DMS153 treated with DMSO at 0.1 percent for 48 hours (cell line): Measurements from ENCODE around the gene KIF1B.
A peak's percentile ranks its signal among the peaks of the same experiment; 100 is the strongest.
"Not testable (repeated sequence)": the region's sequence is repeated elsewhere in the genome, so short reads cannot be mapped to it uniquely, and the experiment has no call there.

Source experiments
- DNase-seq: peaks from one replicate; lab custom pipeline; 2025; ENCODE audit not compliant: unreplicated experiment; lab: John Stamatoyannopoulos, UW

The KIF1B gene

GRCh38 chr1:10189659-10190058 lies 20.7 kb upstream of the KIF1B start:
- DNase-seq = no peak

DNA sequence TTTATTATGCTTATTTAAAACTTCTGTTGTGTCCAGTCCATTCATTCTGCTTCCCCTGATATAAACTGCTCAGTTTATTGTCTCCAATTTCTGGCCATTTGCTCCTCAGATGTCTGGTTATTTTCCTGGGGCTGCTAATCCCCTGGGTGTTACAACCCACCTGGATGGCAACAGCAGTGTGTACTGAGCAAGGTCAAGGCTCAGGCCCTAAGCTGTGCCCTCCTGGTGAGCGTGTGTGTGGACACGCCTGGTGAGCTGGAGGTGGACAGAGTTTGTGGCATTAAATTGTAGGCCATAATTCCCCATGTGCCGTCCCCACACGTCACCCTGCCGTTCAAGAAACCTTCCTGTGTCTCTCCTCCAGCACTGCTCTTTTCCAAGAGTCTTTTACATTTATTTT lies 18.1 kb upstream of the KIF1B start:
- no peak for DNase-seq

DNA sequence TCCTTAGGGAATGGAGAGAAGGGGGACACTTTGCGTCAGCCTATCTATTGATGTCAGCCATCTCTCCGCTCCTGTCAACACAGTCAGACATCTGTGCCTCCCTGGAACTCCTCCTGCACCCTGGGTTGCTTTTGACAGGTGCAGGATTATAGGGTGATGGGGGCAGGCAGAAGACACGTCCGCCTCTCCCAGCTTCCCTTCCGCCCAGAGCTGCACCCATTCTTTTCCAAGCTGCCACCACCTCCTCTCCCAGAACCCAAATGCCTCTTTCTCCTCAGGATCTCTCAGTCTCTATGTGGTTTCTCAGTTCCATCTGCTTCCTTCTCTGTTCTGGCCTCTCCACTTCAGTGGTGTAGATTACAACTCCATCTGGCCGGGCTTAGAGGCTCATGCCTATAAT lies 17.1 kb upstream of the KIF1B start:
- no peak for DNase-seq

GRCh38 chr1:10195570-10195969 lies 14.8 kb upstream of the KIF1B start:
- no peak for DNase-seq

DNA sequence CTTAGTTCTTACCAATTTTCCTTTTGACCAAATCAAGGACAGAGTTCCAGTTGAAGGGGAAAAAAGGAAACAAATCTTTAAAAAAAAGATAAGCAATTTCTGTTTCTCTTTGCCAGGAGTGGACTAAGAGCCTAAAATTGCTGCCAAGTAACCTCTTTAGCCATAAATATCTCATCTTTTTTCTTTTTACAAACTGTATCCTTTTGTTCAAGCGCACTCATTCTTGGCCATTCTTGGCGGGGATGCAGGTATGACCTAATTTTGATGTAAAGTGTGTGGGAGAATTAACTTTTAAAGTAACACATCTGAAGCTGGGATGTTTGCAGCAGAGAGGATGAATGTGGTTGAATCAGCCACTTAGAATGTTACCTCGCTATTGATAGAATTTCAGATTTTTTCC lies 13.4 kb upstream of the KIF1B start:
- DNase-seq = no peak

DNA sequence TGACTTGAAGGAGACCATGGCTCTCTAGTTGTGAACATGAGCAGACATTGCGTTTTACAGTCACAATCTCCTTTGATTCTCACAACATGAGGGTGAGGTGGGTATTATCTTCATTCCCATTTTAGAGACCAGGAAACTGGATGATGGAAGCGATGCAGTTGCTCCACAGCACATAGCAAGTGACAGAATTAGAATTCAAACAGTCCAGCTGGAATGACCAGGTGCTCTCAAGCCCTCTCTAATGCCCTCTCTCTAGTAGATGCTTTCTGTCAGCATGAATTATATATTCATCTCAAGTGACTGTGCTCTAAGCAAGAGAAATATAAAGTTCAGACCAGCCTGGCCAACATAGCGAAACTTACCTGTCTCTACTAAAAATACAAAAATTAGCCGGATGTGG lies 9.8 kb upstream of the KIF1B start:
- no peak for DNase-seq

DNA sequence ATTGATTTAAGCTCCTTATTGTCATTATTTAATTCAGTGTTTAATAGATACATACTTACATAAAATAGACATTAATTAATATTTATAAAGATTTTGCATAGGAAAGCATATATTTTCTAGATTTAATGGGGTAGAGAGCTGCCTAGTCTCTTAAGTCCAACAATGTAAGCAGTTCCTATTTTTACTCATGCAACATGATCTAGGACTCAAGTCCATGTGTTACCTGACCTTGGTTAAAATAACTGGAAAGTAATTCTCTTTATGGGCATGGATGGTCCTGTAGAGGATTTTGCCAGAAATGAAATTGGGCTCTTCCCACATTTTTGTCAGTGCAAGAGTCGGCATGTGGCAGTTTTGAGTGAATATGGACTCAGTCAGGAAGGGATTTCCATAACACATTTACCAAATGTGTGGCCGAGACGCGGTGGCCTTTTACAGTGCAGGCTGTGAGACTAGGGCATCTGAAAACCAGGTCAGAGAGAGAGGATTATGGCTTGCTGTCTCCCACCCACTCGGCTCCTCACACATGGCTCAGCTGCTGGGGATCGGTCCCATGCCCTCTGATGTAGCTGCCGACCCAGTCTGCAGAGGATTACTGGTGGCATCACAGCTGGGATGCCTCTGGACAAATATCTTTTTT lies 6.2 kb upstream of the KIF1B start:
- no peak for DNase-seq

DNA sequence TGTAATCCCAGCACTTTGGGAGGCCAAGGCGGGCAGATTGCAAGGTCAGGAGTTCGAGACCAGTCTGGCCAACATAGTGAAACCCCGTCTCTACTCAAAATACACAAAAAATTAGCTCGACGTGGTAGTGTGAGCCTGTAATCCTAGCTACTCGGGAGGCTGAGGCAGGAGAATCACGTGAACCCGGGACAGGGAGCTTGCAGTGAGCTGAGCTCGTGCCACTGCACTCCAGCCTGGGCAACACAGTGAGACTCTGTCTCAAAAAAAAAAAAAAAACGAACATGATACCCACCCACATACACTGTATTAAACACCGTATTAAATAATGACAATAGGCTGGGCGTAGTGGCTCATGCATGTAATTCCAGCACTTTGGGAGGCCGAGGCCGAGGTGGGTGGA lies 5.2 kb upstream of the KIF1B start:
- DNase-seq = not testable (repeated sequence)

- DNase-seq = no peak
Measured at GRCh38 chr1:10207810-10208209, 2.6 kb upstream of the KIF1B start.

DNA sequence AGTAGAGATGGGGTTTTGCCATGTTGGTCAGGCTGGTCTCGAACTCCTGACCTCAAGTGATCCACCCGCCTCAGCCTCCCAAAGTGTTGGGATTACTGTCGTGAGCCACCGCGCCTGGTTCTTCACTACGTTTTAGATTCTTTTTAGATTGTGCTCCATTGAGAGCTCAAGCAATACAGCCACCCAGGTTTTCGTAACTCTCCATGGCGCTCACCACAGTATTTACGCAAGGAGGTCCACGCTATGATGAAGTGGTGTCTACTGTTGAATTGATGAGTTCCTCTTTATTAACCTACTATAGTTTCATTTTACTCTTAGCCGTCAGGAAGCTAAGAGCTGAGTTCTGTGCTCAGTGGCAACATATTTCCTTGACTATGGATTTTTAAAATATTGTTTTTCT lies 1.8 kb upstream of the KIF1B start:
- DNase-seq = no peak

DNA sequence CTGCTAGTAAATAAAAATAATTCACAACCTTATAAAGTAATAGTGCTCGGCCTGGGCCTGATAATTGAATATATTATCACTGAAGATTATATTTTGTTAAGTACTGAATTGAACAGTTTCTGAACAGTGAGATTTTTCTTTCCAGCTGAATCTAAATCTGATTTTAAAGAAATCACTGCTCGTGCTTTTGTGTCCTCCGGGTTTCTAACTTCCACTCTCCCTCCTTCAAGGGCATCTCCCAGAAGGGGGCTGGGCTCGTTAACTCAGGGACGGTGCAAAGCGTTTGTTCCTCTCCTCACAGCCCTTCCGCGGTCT lies 823 bp upstream of the KIF1B start:
- no peak for DNase-seq

DNA sequence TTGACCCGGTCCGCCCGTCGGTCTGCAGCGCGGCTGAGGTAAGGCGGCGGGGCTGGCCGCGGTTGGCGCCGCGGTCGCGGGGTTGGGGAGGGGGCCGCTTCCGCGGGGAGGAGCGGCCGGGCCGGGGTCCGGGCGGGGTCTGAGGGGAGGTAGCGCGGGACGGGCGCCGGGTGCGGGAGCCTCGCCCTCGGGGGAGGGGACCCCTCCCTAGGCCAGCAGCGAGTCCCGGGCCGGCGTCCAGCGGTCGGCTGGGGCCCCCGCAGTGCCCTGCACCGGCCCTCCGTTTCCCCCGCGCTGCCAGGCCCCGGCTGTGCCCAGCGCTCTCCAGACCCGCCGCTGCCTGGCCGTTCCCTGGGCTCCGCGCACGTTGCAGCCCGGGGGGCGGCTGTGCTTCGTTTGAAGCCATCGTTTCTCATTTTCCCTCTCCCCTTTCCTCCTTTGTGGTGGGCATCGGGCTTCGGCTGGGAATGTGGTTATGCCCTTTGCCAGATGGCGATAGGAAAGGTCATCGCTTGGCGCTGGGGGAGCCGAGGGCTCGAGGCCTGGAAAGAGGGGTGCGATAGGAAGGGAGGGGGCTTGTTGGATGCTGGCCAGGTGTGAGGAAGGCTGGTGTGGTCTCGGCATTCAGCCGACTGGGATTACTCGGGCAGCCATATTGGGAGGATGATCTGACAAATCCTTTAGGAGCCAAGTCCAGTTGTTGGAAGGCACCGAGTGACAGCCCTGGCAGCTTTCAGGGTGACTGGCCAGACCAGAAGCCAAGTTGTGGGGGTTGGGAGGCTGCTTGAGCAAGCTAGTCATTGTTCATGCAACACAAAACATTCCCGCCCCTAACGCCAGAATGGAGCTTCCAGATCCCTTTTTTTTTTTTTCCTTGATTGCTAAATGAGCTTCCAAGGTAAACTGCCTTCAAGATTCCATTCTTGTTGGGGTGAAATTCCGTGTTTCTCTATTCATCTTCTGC lies 753 bp downstream of the KIF1B start:
- peak; percentile 52 for DNase-seq

GRCh38 chr1:10211805-10212410 lies 1.5 kb downstream of the KIF1B start:
- peak; percentile 58 for DNase-seq

GRCh38 chr1:10212476-10212875 lies 2.1 kb downstream of the KIF1B start:
- DNase-seq = no peak

DNA sequence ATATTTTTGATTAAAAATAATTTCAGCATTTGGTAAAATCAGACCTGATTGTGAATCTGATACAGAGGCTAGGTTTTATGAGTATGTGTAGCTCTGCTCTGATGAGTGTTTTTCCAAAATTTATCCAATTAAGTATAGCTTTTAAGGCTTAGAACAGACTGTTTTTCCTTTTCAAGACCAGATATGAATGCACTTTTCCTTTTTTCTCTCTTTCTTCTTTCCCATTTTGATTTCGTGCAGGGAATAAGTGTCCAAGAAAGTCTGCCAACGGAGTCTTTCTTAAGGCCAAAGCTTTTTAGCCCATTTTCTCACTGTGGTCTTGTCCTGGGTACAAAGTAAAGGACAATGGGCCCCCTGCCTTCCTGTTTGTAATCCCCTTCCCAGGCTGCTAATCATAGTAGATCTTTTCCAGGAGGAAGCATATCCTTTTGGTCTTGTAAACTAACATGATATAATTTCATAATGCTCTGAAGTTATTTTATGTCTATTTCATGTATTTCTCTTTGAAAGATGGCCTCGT lies 2.9 kb downstream of the KIF1B start:
- DNase-seq = no peak

- DNase-seq = no peak
Measured at GRCh38 chr1:10216090-10216749, 5.8 kb downstream of the KIF1B start.

- no peak for DNase-seq
Measured at GRCh38 chr1:10217748-10218441, 7.5 kb downstream of the KIF1B start.

DNA sequence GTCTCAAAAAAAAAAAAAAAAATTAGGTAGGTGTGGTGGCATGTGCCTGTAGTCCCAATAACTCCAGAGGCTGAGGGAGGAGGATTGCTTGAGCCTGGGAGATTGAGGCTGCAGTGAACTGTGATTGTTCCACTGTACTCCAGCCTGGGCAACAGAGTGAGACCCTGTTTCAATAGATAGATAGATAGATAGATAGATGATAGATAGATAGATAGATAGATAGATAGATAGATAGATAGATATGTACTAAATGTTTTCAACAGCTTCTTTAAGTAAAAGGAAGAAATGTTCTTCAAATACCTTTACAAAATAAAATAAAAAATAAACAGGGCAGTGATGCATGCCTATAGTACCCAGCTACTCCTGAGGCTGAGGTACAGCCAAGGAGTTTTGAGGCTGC lies 9.8 kb downstream of the KIF1B start:
- DNase-seq = no peak

DNA sequence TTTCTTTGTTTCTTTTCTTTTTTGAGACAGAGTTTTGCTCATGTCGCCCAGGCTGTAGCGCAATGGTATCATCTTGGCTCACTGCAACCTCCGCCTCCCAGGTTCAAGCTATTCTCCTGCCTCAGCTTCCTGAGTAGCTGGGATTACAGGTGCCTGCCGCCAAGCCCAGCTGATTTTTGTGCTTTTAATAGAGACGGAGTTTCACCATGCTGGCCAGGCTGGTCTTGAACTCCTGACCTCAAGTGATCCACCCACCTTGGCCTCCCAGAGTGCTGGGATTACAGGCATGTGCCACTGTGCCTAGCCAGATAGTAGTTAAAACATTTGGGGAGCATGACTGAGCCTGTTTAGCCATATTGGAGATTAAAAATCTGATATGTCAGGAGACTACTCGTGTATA lies 10.3 kb downstream of the KIF1B start:
- DNase-seq = not testable (repeated sequence)

DNA sequence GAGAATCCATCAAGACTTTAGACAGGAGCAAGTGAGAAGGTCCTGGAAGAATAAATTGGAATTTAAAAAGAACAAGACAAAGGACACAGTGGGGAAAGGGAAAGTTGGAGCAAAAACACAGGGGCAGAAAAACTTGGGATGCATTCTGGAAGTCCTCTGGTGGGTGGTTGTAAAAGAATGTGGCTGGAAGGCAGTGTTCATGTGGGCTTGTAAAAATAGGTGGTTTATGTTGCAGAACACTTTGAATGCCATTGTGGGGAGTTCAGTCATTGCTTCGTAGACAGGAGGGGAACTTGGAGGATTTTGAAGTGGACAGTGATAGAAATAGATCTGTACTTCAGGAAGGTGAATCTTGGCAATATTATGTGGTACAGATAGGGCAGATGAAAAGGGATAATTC lies 15.2 kb downstream of the KIF1B start:
- DNase-seq = no peak

DNA sequence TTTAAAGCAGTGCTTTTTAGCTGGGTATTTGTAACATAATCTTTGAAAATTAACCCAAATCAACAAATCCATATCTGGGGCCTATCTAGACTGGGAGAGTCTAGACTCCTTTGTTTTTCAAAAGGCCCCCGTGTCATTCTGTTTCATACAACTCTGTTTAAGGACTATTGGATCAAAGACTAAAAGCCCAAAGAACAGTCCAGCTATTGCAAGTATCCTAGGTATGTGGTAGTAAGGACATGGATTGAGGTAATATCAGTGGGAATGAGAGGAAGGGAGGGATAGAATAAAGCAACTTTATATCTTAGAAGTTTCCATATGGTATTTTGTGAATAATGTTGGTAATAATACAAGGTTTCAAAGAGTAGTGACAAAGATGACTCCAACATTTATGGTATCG lies 18.2 kb downstream of the KIF1B start:
- DNase-seq = no peak
